ENCODE results near the gene C14orf180.

- TF ChIP-seq IKZF2 (IDR thresholded peaks at IDR 0.05) = no peak
- no peak for TF ChIP-seq CBFB (IDR thresholded peaks at IDR 0.05; ENCODE audit: low read depth)
- no peak for TF ChIP-seq CTCF (IDR thresholded peaks at IDR 0.05 in 2 of 3, conservative IDR thresholded peaks at IDR 0.05 in 1 of 3; ENCODE audit: control insufficient read depth in 2 of 3, extremely low read depth in 1 of 3, insufficient read depth in 1 of 3, low read depth in 3 of 3, low read length in 3 of 3)
- TF ChIP-seq GABPA (IDR thresholded peaks at IDR 0.05; ENCODE audit: low read depth) = no peak
- TF ChIP-seq, protein P1, sequence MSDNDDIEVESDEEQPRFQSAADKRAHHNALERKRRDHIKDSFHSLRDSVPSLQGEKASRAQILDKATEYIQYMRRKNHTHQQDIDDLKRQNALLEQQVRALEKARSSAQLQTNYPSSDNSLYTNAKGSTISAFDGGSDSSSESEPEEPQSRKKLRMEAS (IDR thresholded peaks at IDR 0.05; ENCODE audit: low read depth, low read length) = no peak
- no peak for TF ChIP-seq ZNF274 (IDR thresholded peaks at IDR 0.05; ENCODE audit: insufficient read depth, insufficient read length)
- TF ChIP-seq JUND (IDR thresholded peaks at IDR 0.05; ENCODE audit: low read depth, low read length) = no peak
- TF ChIP-seq, protein P2, sequence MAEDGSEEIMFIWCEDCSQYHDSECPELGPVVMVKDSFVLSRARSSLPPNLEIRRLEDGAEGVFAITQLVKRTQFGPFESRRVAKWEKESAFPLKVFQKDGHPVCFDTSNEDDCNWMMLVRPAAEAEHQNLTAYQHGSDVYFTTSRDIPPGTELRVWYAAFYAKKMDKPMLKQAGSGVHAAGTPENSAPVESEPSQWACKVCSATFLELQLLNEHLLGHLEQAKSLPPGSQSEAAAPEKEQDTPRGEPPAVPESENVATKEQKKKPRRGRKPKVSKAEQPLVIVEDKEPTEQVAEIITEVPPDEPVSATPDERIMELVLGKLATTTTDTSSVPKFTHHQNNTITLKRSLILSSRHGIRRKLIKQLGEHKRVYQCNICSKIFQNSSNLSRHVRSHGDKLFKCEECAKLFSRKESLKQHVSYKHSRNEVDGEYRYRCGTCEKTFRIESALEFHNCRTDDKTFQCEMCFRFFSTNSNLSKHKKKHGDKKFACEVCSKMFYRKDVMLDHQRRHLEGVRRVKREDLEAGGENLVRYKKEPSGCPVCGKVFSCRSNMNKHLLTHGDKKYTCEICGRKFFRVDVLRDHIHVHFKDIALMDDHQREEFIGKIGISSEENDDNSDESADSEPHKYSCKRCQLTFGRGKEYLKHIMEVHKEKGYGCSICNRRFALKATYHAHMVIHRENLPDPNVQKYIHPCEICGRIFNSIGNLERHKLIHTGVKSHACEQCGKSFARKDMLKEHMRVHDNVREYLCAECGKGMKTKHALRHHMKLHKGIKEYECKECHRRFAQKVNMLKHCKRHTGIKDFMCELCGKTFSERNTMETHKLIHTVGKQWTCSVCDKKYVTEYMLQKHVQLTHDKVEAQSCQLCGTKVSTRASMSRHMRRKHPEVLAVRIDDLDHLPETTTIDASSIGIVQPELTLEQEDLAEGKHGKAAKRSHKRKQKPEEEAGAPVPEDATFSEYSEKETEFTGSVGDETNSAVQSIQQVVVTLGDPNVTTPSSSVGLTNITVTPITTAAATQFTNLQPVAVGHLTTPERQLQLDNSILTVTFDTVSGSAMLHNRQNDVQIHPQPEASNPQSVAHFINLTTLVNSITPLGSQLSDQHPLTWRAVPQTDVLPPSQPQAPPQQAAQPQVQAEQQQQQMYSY (CRISPR knock-in tag; IDR thresholded peaks at IDR 0.05) = no peak
- TF ChIP-seq SIN3A (IDR thresholded peaks at IDR 0.05; ENCODE audit: low read depth, low read length) = no peak
- TF ChIP-seq ZNF384 (IDR thresholded peaks at IDR 0.05; ENCODE audit: borderline replicate concordance, low read depth, low read length) = no peak
Measured at GRCh38 chr14:104579507-104579906, at the start of gene C14orf180.

Data from GM12878 (cell line).